ENCODE data around the gene KIFC1.
"Not testable (repeated sequence)": the region's sequence is repeated elsewhere in the genome, so short reads cannot be mapped to it uniquely, and the experiment has no call there.

KIFC1 gene

GRCh38 chr6:33375143-33375671 lies 16.4 kb upstream of the KIFC1 start:
- no peak for DNase-seq

GRCh38 chr6:33377171-33377570 lies 14.5 kb upstream of the KIFC1 start:
- no peak for DNase-seq

- not testable (repeated sequence) for DNase-seq
Measured at GRCh38 chr6:33379184-33379583, 12.4 kb upstream of the KIFC1 start.

GRCh38 chr6:33380272-33380981 lies 11.2 kb upstream of the KIFC1 start:
- DNase-seq: no peak

GRCh38 chr6:33383427-33384185 lies 8.0 kb upstream of the KIFC1 start:
- no peak for DNase-seq

- peak; percentile 28 for DNase-seq
Measured at GRCh38 chr6:33384581-33385020, 7.0 kb upstream of the KIFC1 start.

GRCh38 chr6:33390173-33390572 lies 1.4 kb upstream of the KIFC1 start:
- no peak for DNase-seq

GRCh38 chr6:33390767-33391277 lies 801 bp upstream of the KIFC1 start:
- no peak for DNase-seq

GRCh38 chr6:33391922-33392594 lies 435 bp downstream of the KIFC1 start:
- DNase-seq: no peak

GRCh38 chr6:33392595-33392948 lies 949 bp downstream of the KIFC1 start:
- peak; percentile 11 for DNase-seq

- no peak for DNase-seq
Measured at GRCh38 chr6:33392979-33393378, 1.4 kb downstream of the KIFC1 start.

GRCh38 chr6:33397541-33397940 lies 5.9 kb downstream of the KIFC1 start:
- DNase-seq: no peak

GRCh38 chr6:33398601-33399000 lies 7.0 kb downstream of the KIFC1 start:
- DNase-seq: not testable (repeated sequence)

GRCh38 chr6:33399881-33400280 lies 8.3 kb downstream of the KIFC1 start:
- not testable (repeated sequence) for DNase-seq

- no peak for DNase-seq
Measured at GRCh38 chr6:33404884-33405283, 13.3 kb downstream of the KIFC1 start.

- DNase-seq: no peak
Measured at GRCh38 chr6:33405386-33405940, 13.8 kb downstream of the KIFC1 start.

GRCh38 chr6:33406126-33406525 lies 14.5 kb downstream of the KIFC1 start:
- no peak for DNase-seq

- no peak for DNase-seq
Measured at GRCh38 chr6:33407132-33407718, 15.6 kb downstream of the KIFC1 start.

- peak; percentile 97 for DNase-seq
Measured at GRCh38 chr6:33410050-33410710, 18.6 kb downstream of the KIFC1 start.

- peak; percentile 79 for DNase-seq
Measured at GRCh38 chr6:33410711-33411631, 19.3 kb downstream of the KIFC1 start, which contains the start of gene PHF1. Gene PHF1, plus strand, starts transcription at chr6:33411014. Its CDS starts 1,250 bp downstream, at chr6:33412264.

- no peak for DNase-seq
Measured at GRCh38 chr6:33411632-33412005, 20.0 kb downstream of the KIFC1 start.
